ENCODE results near the gene TMEM30B.
"Not testable (repeated sequence)": the region's sequence is repeated elsewhere in the genome, so short reads cannot be mapped to it uniquely, and the experiment has no call there.

The TMEM30B gene

DNA sequence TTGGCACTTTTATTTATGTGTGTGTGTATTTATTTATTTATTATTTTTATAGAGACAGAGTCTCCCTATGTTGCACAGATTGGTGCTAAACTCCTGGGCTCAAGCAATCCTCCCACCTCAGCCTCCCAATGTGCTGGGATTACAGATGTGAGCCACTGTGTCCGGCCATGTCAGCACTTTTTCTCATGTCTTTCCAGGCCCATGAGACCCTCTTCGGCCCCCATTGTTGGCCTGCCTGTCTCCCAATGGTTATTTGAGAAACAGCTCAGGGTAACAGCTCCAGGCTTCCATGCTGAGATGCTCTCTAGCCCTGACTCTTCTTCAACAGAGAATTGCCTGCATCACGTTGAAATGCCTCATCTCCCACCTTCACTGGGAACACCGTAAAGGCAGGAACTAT is 34.4 kb downstream of the TMEM30B start:
- H3K27ac ChIP-seq: no peak overlapping the region
- TF ChIP-seq CTCF (conservative IDR thresholded peaks at IDR 0.05): no peak

DNA sequence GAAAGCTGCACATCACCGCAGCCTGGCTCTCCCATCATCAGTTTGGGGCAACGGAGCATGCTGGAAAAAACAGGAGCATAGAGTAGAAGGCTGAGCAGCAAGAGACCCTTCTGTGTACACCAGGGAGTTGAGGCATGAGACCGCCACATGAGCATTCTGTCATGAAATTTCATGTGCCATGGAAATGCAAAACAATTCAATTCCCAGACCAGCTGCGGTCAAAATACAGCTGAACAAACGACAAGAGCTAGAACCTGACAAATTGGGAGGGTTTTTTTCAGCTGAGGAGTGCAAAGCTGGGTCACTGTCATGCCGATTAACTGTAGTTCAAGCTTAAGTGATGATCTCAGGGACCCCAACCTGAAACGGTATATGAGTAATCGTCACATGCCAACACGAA is 37.1 kb downstream of the TMEM30B start:
- no peak for TF ChIP-seq CTCF (conservative IDR thresholded peaks at IDR 0.05)
- no peak overlapping the region for H3K27ac ChIP-seq

GRCh38 chr14:61240206-61240605 is 40.9 kb downstream of the TMEM30B start:
- no peak for TF ChIP-seq CTCF (conservative IDR thresholded peaks at IDR 0.05)
- no peak overlapping the region for H3K27ac ChIP-seq

DNA sequence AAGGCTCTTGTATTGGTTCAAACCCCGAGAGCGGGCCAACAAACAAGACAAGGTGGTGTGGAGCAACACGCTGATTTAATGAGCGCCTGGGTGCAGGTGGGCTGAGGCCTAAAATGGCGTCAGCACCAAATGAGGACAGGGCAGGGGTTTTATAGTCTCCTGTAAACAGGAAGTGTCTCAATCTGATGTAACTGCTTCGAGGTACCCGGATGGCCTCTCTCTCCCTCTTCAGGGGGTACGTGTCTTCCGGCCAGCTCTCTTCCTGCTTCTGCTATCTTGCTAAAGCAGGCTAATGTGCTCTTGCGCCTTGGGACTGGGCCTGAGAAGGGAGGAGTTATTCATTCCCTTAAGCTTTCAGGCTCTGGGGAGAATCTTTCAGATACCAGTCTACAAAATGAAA is 41.9 kb downstream of the TMEM30B start:
- H3K27ac ChIP-seq: not testable (repeated sequence)

- no peak overlapping the region for H3K27ac ChIP-seq
- no peak for TF ChIP-seq CTCF (conservative IDR thresholded peaks at IDR 0.05)
Measured at GRCh38 chr14:61238611-61239245, 42.4 kb downstream of the TMEM30B start.

- no peak overlapping the region for H3K27ac ChIP-seq
- no peak for TF ChIP-seq CTCF (conservative IDR thresholded peaks at IDR 0.05)
Measured at GRCh38 chr14:61234215-61234916, 46.8 kb downstream of the TMEM30B start.

- no peak for TF ChIP-seq CTCF (conservative IDR thresholded peaks at IDR 0.05)
- H3K27ac ChIP-seq: no peak overlapping the region
Measured at GRCh38 chr14:61233436-61233956, 47.6 kb downstream of the TMEM30B start.

GRCh38 chr14:61231810-61232209 is 49.3 kb downstream of the TMEM30B start:
- H3K27ac ChIP-seq: no peak overlapping the region
- TF ChIP-seq CTCF (conservative IDR thresholded peaks at IDR 0.05): no peak
